ENCODE measurements around the gene IFI44. TPM values are rescaled to one million over a fixed set of nuclear protein-coding genes. Genes with fewer than 3 reads are reported as not detected.

Gene IFI44
- polyA plus RNA-seq, 1 donor (not counting 4 experiments of a cell fraction or from before 2014, with no cell fraction given), result 97.0 TPM

DNA sequence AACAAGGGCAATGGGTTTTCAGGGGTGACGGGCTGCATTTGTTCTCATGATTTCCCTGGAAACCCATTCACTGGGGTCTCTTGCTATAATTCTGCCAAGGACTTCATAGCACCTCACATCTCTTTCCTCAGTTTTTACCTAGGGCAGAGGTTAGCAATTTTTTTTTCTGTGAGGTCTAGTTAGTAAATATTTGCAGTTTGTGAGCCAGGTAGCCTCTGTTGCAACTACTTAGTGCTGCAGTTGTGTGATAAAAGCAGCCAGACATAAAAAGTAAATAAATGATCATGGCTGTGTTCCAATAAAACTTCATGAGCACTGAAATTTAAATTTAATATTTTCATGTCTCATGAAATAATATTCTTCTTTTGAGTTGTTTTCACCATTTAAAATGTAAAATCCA, 37.7 kb downstream of the IFI44 start:
- TF ChIP-seq, protein P1, sequence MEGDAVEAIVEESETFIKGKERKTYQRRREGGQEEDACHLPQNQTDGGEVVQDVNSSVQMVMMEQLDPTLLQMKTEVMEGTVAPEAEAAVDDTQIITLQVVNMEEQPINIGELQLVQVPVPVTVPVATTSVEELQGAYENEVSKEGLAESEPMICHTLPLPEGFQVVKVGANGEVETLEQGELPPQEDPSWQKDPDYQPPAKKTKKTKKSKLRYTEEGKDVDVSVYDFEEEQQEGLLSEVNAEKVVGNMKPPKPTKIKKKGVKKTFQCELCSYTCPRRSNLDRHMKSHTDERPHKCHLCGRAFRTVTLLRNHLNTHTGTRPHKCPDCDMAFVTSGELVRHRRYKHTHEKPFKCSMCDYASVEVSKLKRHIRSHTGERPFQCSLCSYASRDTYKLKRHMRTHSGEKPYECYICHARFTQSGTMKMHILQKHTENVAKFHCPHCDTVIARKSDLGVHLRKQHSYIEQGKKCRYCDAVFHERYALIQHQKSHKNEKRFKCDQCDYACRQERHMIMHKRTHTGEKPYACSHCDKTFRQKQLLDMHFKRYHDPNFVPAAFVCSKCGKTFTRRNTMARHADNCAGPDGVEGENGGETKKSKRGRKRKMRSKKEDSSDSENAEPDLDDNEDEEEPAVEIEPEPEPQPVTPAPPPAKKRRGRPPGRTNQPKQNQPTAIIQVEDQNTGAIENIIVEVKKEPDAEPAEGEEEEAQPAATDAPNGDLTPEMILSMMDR (optimal IDR thresholded peaks at IDR 0.05 in 1 of 3, IDR thresholded peaks at IDR 0.05 in 1 of 3, conservative IDR thresholded peaks at IDR 0.05 in 1 of 3; ENCODE audit: extremely low read depth in 1 of 3, insufficient read depth in 2 of 3, low read length in 3 of 3), result no peak
- no peak for TF ChIP-seq EZH2 (IDR thresholded peaks at IDR 0.05; ENCODE audit: low read length)
- H3K9ac ChIP-seq (ENCODE audit: control insufficient read depth, extremely low read depth, insufficient read depth, low read length), result no peak overlapping the region
- H4K20me1 ChIP-seq (ENCODE audit: control insufficient read depth, extremely low read depth, insufficient read depth, low read length), result no peaks in the 10 kb centered on the region
- no peak overlapping the region for H2AFZ ChIP-seq (ENCODE audit: control insufficient read depth, low read length)
- H3K79me2 ChIP-seq (ENCODE audit: control insufficient read depth, insufficient read depth, low read length), result no peaks in the 10 kb centered on the region
- H3K36me3 ChIP-seq (ENCODE audit: control insufficient read depth in 2 of 2, extremely low read depth in 1 of 2, insufficient read depth in 2 of 2, low read length in 2 of 2), result no peaks in the 10 kb centered on the region
- DNase-seq (ENCODE audit: low read depth, low spot score), result no peak
- no peak overlapping the region for H3K4me2 ChIP-seq (ENCODE audit: control insufficient read depth, extremely low read depth, insufficient read depth, low read depth, low read length)
- H3K4me3 ChIP-seq (ENCODE audit: control insufficient read depth in 2 of 3, extremely low read depth in 1 of 3, insufficient read depth in 2 of 3, low read depth in 1 of 3, low read length in 3 of 3), result no peak overlapping the region
- FAIRE-seq, result no peak
- H3K9me1 ChIP-seq (ENCODE audit: control insufficient read depth, extremely low read depth, insufficient read depth, low read length), result no peaks in the 10 kb centered on the region
- no peaks in the 10 kb centered on the region for H3K9me3 ChIP-seq (ENCODE audit: control insufficient read depth, low read depth, low read length)
- H3K27me3 ChIP-seq (ENCODE audit: control insufficient read depth, extremely low read depth, insufficient read depth, low read length), result no peaks in the 10 kb centered on the region
- peaks cover 4% of the 10 kb centered on the region for H3K4me1 ChIP-seq (ENCODE audit: control insufficient read depth, extremely low read depth, insufficient read depth, low read length)
- dilution Hi-C loops (cut with MboI; ENCODE audit: extremely low pct_ligation_motif_present, low sequenced_read_pairs), result no loop called here
- H3K27ac ChIP-seq (ENCODE audit: control insufficient read depth, insufficient read depth, low read length), result no peak overlapping the region

DNA sequence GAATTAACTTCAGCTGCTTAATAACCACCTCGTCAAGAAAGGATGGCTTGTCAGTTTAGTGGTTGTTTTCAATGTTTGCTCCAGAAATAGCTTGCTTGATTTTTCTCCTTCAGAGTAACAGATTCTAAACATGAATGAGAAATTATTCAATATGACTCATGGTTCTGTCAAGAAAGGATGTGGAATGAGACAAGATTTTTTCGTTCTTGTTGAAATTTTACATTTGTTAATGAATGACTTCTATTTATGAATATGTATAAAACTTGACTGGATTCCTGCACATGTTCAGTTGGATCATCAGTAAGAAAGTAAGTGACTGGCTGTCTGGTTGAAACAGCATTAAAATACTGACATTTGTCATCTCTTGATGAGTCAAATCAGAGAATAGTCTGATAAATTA, 38.3 kb downstream of the IFI44 start:
- Histone ChIP-seq H3K27me3 (ENCODE audit: control insufficient read depth, extremely low read depth, insufficient read depth, low read length) (no peaks in the 10 kb centered on the region), H3K36me3 (ENCODE audit: control insufficient read depth in 2 of 2, extremely low read depth in 1 of 2, insufficient read depth in 2 of 2, low read length in 2 of 2) (no peaks in the 10 kb centered on the region), H3K9me1 (ENCODE audit: control insufficient read depth, extremely low read depth, insufficient read depth, low read length) (no peaks in the 10 kb centered on the region), H3K4me3 (ENCODE audit: control insufficient read depth in 2 of 3, extremely low read depth in 1 of 3, insufficient read depth in 2 of 3, low read depth in 1 of 3, low read length in 3 of 3) (no peak overlapping the region), H2AFZ (ENCODE audit: control insufficient read depth, low read length) (no peak overlapping the region), H4K20me1 (ENCODE audit: control insufficient read depth, extremely low read depth, insufficient read depth, low read length) (no peaks in the 10 kb centered on the region), H3K9me3 (ENCODE audit: control insufficient read depth, low read depth, low read length) (no peaks in the 10 kb centered on the region), H3K4me2 (ENCODE audit: control insufficient read depth, extremely low read depth, insufficient read depth, low read depth, low read length) (no peak overlapping the region), H3K79me2 (ENCODE audit: control insufficient read depth, insufficient read depth, low read length) (no peaks in the 10 kb centered on the region), H3K9ac (ENCODE audit: control insufficient read depth, extremely low read depth, insufficient read depth, low read length) (no peak overlapping the region), H3K4me1 (ENCODE audit: control insufficient read depth, extremely low read depth, insufficient read depth, low read length) (peaks cover 4% of the 10 kb centered on the region), H3K27ac (ENCODE audit: control insufficient read depth, insufficient read depth, low read length) (no peak overlapping the region)
- no peak for TF ChIP-seq EZH2 (IDR thresholded peaks at IDR 0.05; ENCODE audit: low read length)
- TF ChIP-seq, protein P1 (optimal IDR thresholded peaks at IDR 0.05 in 1 of 3, IDR thresholded peaks at IDR 0.05 in 1 of 3, conservative IDR thresholded peaks at IDR 0.05 in 1 of 3; ENCODE audit: extremely low read depth in 1 of 3, insufficient read depth in 2 of 3, low read length in 3 of 3), result no peak
- DNase-seq (ENCODE audit: low read depth, low spot score) (no peak), FAIRE-seq (no peak)
- dilution Hi-C loops (cut with MboI; ENCODE audit: extremely low pct_ligation_motif_present, low sequenced_read_pairs), result no loop called here

Measured in keratinocyte (primary cell).